Raji (cell line): ENCODE data around the gene ADAMTS16.

Source experiments
- POLR2A ChIP-seq: IDR thresholded peaks from 2 replicates; pipeline ENCODE4 v1.6.1; 2011; ENCODE audit warnings: low read depth, low read length, control low read depth; ENCODE audit not compliant: insufficient read depth

The ADAMTS16 gene

GRCh38 chr5:5139777-5140478, at the start of gene ADAMTS16:
Gene ADAMTS16, plus strand, starts transcription at chr5:5140330. Its CDS starts 138 bp downstream, at chr5:5140468.
- TF ChIP-seq POLR2A, result no peak

DNA sequence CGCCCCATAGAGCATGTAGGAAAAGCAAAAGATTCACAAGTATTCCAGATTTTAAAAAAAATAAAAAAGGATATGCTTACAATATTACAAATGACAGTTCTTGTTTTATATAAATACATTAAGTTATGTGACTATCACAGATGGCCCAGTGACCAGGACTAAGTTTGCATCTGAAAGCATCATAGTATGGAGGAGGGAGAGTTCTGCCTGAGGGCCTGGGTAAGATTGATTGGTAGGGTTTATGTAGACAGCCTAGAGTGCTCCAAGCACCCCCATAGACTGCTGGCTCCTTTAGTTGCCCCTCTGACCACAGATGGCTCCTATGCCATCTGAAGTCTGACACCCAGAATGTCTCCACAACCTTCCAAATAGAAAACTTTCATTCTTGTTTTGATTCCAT, 48.0 kb upstream of the ADAMTS16 start:
- TF ChIP-seq POLR2A, result no peak

- TF ChIP-seq POLR2A, result no peak
Measured at GRCh38 chr5:5100635-5101034, 39.5 kb upstream of the ADAMTS16 start.

- TF ChIP-seq POLR2A, result no peak
Measured at GRCh38 chr5:5101676-5102075, 38.5 kb upstream of the ADAMTS16 start.

GRCh38 chr5:5103245-5103644, 36.9 kb upstream of the ADAMTS16 start:
- no peak for TF ChIP-seq POLR2A

GRCh38 chr5:5104550-5104949, 35.6 kb upstream of the ADAMTS16 start:
- no peak for TF ChIP-seq POLR2A

GRCh38 chr5:5105531-5105930, 34.6 kb upstream of the ADAMTS16 start:
- TF ChIP-seq POLR2A, result no peak

- TF ChIP-seq POLR2A, result no peak
Measured at GRCh38 chr5:5116956-5117355, 23.2 kb upstream of the ADAMTS16 start.

DNA sequence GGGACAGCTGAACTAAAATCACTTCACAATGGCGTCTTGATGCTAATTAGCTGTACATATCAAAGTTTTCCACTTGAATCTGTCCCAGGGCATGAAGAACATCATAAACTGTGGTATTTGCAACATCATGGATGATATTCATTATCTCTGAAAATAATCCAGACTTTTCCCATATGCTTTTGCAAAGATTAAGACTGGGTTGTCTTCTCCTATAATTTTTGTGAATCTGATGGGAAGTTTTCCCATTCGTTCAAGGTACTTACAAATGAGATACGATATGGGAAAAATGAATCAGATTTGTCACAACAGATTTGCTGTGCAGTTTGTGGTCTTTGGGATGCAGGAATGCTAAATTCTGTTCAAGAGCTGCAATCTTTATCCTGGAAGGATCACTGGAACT, 17.4 kb upstream of the ADAMTS16 start:
- no peak for TF ChIP-seq POLR2A

GRCh38 chr5:5124231-5124630, 15.9 kb upstream of the ADAMTS16 start:
- TF ChIP-seq POLR2A, result no peak

DNA sequence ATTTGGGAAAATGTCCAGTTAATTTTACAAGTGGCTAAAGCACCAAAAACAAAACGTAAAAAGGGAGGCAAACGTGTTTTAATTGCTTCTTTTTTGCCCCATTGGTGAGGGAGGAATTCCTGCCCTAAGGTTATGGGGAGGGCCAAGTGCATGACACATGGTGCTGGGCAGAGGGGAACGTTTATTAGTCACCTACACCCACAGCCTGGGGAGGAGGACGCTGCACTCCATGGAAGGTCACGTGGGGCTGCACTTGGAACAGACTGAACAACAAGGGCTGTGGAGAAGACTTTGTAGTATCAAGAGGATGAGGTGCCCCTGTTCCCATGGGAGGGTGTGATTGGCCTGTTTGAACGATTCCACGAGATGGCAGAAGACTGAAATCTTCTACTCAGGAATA, 13.7 kb upstream of the ADAMTS16 start:
- TF ChIP-seq POLR2A, result no peak

GRCh38 chr5:5128766-5129165, 11.4 kb upstream of the ADAMTS16 start:
- TF ChIP-seq POLR2A, result no peak

DNA sequence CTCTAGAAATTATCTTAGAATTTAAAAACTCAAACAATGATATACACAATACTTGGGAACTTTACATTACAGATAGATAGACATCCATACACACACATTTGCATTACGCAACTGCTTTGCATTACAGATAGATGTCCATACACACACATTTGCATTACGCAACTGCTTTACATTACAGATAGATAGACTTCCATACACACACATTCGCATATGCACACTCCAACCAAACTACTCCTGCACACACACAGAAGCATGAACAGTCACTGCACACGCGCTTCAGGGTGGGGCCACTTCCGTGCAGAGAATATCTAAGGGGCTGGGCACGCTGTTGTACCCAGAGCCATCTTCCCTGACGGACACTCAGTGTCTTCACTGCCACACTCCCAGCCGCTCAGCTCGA, 7.9 kb upstream of the ADAMTS16 start:
- TF ChIP-seq POLR2A, result no peak

- no peak for TF ChIP-seq POLR2A
Measured at GRCh38 chr5:5132693-5133295, 7.3 kb upstream of the ADAMTS16 start.

DNA sequence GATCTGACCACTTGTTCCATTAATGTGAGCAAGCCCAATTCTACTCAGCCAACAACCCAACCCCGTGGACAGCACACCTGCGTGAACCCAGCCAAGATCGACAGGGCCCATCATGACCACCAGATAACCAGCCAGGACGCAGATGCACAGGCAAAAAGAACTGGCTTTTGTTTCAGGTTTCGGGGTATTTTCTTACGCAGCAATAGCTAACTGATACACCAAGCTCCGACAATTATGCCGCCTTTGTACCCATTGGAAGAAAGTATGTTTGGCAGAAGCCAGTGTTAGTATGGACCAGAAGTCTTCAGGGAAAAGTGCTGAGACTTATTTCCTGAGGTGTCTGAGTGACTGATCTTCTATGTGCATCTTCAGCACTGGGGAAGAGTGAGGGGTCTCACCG, 6.0 kb upstream of the ADAMTS16 start:
- TF ChIP-seq POLR2A, result no peak

GRCh38 chr5:5135957-5136676, 4.0 kb upstream of the ADAMTS16 start:
- TF ChIP-seq POLR2A, result no peak
